Natural killer cell (primary cell): Measurements from ENCODE around the gene CCDC152. TPM values are rescaled to one million over a fixed set of nuclear protein-coding genes. Genes with fewer than 3 reads are reported as not detected.

Source experiments
- ATAC-seq, 3 donors: fragments of 150-1000 bp in 2 of 3; fragments of 200-7000 bp in 1 of 3; cut with Tn5 transposase; 1 replicate in 1 of 3; 2 replicates in 2 of 3; pipeline ENCODE4 v1.10.0; 2021; ENCODE audit warnings: mild to moderate bottlenecking in 2 of 3, moderate library complexity in 2 of 3
- DNase-seq, 2 donors: peaks; one replicate each; pipeline versions ENCODE4 v3.0.0 to v3.0.0-alpha.2; 2013 to 2021; ENCODE audit warnings: mixed read lengths in 1 of 2
- H3K27ac ChIP-seq: one replicate; pipeline ENCODE4 v1.5.1; 2013; ENCODE audit warnings: mild to moderate bottlenecking, low read length
- H3K27me3 ChIP-seq: one replicate; pipeline ENCODE4 v1.6.1; 2013; ENCODE audit warnings: low read length; ENCODE audit not compliant: control insufficient read depth, insufficient read depth
- H3K36me3 ChIP-seq: one replicate; pipeline ENCODE4 v1.6.1; 2013; ENCODE audit warnings: low read length; ENCODE audit not compliant: control insufficient read depth, insufficient read depth
- H3K4me1 ChIP-seq: one replicate; pipeline ENCODE4 v1.6.1; 2013; ENCODE audit warnings: low read length; ENCODE audit not compliant: control insufficient read depth, insufficient read depth
- H3K4me3 ChIP-seq: one replicate; pipeline ENCODE4 v1.5.1; 2013; ENCODE audit warnings: low read length
- H3K9me3 ChIP-seq: one replicate; pipeline ENCODE4 v1.6.1; 2013; ENCODE audit warnings: low read length; ENCODE audit not compliant: control insufficient read depth, insufficient read depth
- H3K27ac Mint-ChIP-seq, 2 donors: one replicate each; pipeline ENCODE4 v1.8.0; 2022; ENCODE audit warnings: mild to moderate bottlenecking in 2 of 2, mixed read lengths in 2 of 2, moderate library complexity in 1 of 2
- H3K27me3 Mint-ChIP-seq, 2 donors: one replicate each; pipeline ENCODE4 v1.8.0; 2022; ENCODE audit warnings: low read depth in 2 of 2, mixed read lengths in 2 of 2
- H3K36me3 Mint-ChIP-seq: one replicate; pipeline ENCODE4 v1.8.0; 2022; ENCODE audit warnings: mixed read lengths
- H3K4me1 Mint-ChIP-seq, 2 donors: one replicate each; pipeline ENCODE4 v1.8.0; 2022; ENCODE audit warnings: mixed read lengths in 2 of 2
- H3K4me3 Mint-ChIP-seq: one replicate; pipeline ENCODE4 v1.8.0; 2022; ENCODE audit warnings: mild to moderate bottlenecking, moderate library complexity, mixed read lengths
- H3K9me3 Mint-ChIP-seq, 2 donors: one replicate each; pipeline ENCODE4 v1.8.0; 2022; ENCODE audit warnings: mixed read lengths in 2 of 2
- CTCF ChIP-seq: fragments of 200-600 bp; IDR thresholded peaks from one replicate; pipeline ENCODE4 v1.8.0; 2022; ENCODE audit warnings: antibody characterized with exemption
- WGBS: methylation state at CpG from one replicate; pipeline ENCODE4 v1.1.7; 2013; ENCODE audit warnings: missing lambda C conversion rate; ENCODE audit not compliant: insufficient coverage; 5-methylcytosine and 5-hydroxymethylcytosine counted together
- intact Hi-C: fragments of 100-400 bp; cut with micrococcal nuclease; formaldehyde crosslinking; loops from one replicate; pipeline ENCODE4 v1.14.2; 2022
- total RNA-seq, 4 donors: library from RNA; stranded (reverse); fragments of 120-200 nt in 1 of 4; gene quantifications; one replicate each; pipeline versions ENCODE4 v1.2.3 to v1.2.4, GENCODE V29; 2013 to 2022

Gene CCDC152
- total RNA-seq, 3 donors from 2014 or later (not counting 1 experiment from before 2014, with no cell fraction given): 4.0 to 4.9 (median 4.0) TPM

- Mint-ChIP-seq H3K27me3 (no peaks in the 10 kb centered on the region), H3K4me3 (no peak overlapping the region), H3K4me1 (no peaks in the 10 kb centered on the region), H3K36me3 (peaks cover 19% of the 10 kb centered on the region), H3K9me3 (peaks cover 8 to 15% of the 10 kb centered on the region in 2 donors), H3K27ac (no peak overlapping the region)
- Histone ChIP-seq H3K36me3 (no peaks in the 10 kb centered on the region), H3K9me3 (peaks cover 3% of the 10 kb centered on the region), H3K4me1 (no peaks in the 10 kb centered on the region), H3K4me3 (no peak overlapping the region), H3K27me3 (no peaks in the 10 kb centered on the region), H3K27ac (no peak overlapping the region)
- no peak for TF ChIP-seq CTCF
- DNase-seq (no peak), ATAC-seq (no peak)
- 83% methylated on average over 1 of the region's 1 CpG for WGBS
- intact Hi-C loops: no loop called here
Observed at GRCh38 chr5:42784132-42784531, 27.5 kb downstream of the CCDC152 start.

- Mint-ChIP-seq H3K9me3 (peaks cover 10 to 17% of the 10 kb centered on the region in 2 donors), H3K4me1 (no peaks in the 10 kb centered on the region), H3K36me3 (peaks cover 19% of the 10 kb centered on the region), H3K4me3 (no peak overlapping the region), H3K27ac (no peak overlapping the region), H3K27me3 (no peaks in the 10 kb centered on the region)
- H3K9me3 ChIP-seq: peaks cover 3% of the 10 kb centered on the region
- no peak overlapping the region for H3K4me3 ChIP-seq
- no peak overlapping the region for H3K27ac ChIP-seq
- no peaks in the 10 kb centered on the region for H3K4me1 ChIP-seq
- no peak for TF ChIP-seq CTCF
- H3K27me3 ChIP-seq: no peaks in the 10 kb centered on the region
- intact Hi-C loops: no loop called here
- H3K36me3 ChIP-seq: no peaks in the 10 kb centered on the region
- 95% methylated on average over 4 of the region's 4 CpGs for WGBS
- ATAC-seq (no peak), DNase-seq (no peak)
Observed at GRCh38 chr5:42785756-42786155, 29.1 kb downstream of the CCDC152 start.

- TF ChIP-seq CTCF: no peak
- intact Hi-C loops: no loop called here
- Mint-ChIP-seq H3K4me3 (no peak overlapping the region), H3K9me3 (peaks cover 10 to 17% of the 10 kb centered on the region in 2 donors), H3K4me1 (no peaks in the 10 kb centered on the region), H3K27ac (no peak overlapping the region), H3K27me3 (no peaks in the 10 kb centered on the region), H3K36me3 (peaks cover 19% of the 10 kb centered on the region)
- ATAC-seq (no peak), DNase-seq (no peak)
- H3K27me3 ChIP-seq: no peaks in the 10 kb centered on the region
- no peak overlapping the region for H3K4me3 ChIP-seq
- peaks cover 3% of the 10 kb centered on the region for H3K9me3 ChIP-seq
- H3K27ac ChIP-seq: no peak overlapping the region
- H3K4me1 ChIP-seq: no peaks in the 10 kb centered on the region
- no peaks in the 10 kb centered on the region for H3K36me3 ChIP-seq
Observed at GRCh38 chr5:42787073-42787472, 30.5 kb downstream of the CCDC152 start.

GRCh38 chr5:42787845-42788244, 31.2 kb downstream of the CCDC152 start:
- Mint-ChIP-seq H3K9me3 (peaks cover 10 to 17% of the 10 kb centered on the region in 2 donors), H3K4me3 (no peak overlapping the region), H3K27me3 (no peaks in the 10 kb centered on the region), H3K4me1 (no peaks in the 10 kb centered on the region), H3K36me3 (peaks cover 19% of the 10 kb centered on the region), H3K27ac (no peak overlapping the region)
- H3K9me3 ChIP-seq: peaks cover 3% of the 10 kb centered on the region
- DNase-seq (no peak), ATAC-seq (no peak)
- no peak overlapping the region for H3K27ac ChIP-seq
- H3K4me1 ChIP-seq: no peaks in the 10 kb centered on the region
- intact Hi-C loops: no loop called here
- TF ChIP-seq CTCF: no peak
- no peaks in the 10 kb centered on the region for H3K27me3 ChIP-seq
- H3K4me3 ChIP-seq: no peak overlapping the region
- no peaks in the 10 kb centered on the region for H3K36me3 ChIP-seq
- WGBS: 100% methylated on average over 1 of the region's 1 CpG
